ENCODE measurements around the gene SIGLEC5.
A peak's percentile ranks its signal among the peaks of the same experiment; 100 is the strongest.

SIGLEC5 gene

DNA sequence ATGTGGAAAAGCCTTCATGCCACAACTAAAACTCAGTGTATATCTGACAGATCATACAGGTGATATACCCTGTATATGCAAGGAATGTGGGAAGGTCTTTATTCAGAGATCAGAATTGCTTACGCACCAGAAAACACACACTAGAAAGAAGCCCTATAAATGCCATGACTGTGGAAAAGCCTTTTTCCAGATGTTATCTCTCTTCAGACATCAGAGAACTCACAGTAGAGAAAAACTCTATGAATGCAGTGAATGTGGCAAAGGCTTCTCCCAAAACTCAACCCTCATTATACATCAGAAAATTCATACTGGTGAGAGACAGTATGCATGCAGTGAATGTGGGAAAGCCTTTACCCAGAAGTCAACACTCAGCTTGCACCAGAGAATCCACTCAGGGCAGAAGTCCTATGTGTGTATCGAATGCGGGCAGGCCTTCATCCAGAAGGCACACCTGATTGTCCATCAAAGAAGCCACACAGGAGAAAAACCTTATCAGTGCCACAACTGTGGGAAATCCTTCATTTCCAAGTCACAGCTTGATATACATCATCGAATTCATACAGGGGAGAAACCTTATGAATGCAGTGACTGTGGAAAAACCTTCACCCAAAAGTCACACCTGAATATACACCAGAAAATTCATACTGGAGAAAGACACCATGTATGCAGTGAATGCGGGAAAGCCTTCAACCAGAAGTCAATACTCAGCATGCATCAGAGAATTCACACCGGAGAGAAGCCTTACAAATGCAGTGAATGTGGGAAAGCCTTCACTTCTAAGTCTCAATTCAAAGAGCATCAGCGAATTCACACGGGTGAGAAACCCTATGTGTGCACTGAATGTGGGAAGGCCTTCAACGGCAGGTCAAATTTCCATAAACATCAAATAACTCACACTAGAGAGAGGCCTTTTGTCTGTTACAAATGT lies 42.7 kb downstream of the SIGLEC5 start:
- DNase-seq = no peak

DNA sequence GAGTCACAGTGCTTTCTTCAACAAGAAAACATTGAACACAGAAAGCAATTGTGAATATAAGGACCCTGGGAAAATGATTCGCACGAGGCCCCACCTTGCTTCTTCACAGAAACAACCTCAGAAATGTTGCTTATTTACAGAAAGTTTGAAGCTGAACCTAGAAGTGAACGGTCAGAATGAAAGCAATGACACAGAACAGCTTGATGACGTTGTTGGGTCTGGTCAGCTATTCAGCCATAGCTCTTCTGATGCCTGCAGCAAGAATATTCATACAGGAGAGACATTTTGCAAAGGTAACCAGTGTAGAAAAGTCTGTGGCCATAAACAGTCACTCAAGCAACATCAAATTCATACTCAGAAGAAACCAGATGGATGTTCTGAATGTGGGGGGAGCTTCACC lies 43.4 kb downstream of the SIGLEC5 start:
- DNase-seq = no peak

DNA sequence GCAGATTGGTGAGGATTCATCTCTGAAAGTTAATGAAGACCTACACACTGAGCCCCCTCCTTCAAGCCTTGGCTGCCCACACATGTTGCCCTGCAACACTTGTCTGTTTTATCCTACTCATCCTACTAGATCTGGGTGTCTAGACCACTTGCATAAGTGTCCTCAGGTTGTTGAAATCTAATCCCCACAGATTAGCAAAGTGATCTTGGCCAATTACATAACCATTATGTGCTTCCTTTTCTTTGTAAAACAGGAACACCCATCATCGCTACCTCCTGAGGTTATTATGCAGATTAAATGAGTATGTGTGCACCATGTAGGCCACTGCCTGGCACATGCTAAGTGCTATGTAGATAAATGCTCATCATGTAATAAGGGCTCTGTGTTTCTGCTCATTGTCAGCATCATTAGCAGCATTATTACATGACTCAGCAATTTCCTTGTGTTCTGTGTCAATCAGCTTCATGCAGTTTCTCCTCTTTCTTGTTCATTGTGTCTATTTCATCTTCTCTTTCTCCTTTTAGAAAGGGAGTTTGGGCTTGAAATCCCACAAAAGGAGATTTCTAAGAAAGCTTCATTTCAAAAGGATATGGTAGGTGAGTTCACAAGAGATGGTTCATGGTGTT lies 44.0 kb downstream of the SIGLEC5 start:
- no peak for DNase-seq

DNA sequence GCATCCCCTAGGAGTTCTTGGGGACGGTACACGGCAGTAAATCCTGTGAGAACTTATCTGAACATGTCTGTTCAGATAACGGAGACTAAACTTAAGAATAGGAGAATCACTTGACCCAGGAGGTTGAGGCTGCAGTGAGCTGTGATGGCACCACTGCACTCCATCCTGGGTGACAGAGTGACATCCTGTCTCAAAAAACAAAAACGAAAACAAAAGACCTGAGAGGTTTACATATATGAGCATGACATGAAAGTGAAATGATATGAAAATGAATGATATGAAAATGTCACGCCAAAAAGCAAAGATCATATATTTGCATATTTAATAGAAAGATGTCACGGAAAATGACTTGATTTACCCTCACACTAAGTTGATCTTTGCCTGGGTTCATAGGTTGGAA lies 53.4 kb downstream of the SIGLEC5 start:
- DNase-seq = no peak

DNA sequence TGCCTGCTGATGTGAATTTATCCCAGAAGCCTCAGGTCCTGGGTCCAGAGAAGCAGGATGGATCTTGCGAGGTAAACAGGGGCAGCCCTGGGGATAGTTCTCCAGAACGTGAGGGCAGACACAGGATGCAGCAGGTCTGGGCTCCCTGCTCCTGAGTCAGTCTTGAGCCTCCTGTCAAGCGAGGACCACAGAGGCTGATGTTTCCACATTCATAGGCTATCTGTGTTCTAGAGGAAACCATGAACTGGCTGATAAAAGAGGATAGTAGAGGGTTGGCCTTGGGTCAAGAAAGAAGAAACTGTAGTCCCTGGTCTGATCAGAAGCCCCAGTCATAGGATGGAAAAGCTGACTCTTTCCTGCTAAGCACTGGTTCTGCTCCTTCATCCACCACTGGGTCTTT lies 56.9 kb downstream of the SIGLEC5 start:
- no peak for DNase-seq

DNA sequence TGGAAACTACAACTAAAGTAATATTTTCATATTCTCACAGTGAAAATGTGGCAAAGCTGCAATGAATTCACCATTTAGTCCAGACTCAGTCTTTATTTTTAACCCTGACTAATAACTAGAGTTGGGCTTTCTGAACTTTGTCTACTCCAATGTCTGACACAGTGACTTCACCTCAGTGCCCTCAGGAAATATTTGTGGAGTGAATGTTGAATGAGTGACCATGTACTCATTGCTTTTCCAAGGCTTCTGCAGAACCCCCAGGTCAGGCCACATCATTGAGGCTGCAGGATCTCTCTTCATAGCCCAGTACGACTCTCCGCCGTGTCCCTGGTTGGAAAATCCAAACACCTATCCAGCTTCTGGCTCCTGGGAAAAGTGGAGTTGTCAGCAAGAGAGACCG lies 57.3 kb downstream of the SIGLEC5 start:
- DNase-seq = no peak

DNA sequence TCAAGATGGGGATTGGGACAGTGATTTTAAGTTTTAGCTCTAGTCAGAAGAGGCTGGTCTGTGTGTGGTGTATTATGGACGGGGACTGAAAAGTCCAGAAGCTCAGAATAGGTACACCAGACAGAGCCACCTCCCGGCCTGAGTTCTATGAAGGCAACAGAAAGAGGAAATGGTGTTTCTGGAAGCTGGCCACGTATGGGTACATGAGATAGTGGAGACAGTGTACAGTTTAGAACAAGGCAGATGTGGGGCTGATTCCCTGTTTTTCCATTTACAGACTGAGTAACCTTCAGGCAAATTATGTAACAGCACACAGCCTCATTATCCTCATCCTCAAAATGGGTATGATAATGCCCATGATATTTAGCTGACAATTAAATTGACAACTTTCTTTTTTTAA lies 57.8 kb downstream of the SIGLEC5 start:
- DNase-seq = no peak

DNA sequence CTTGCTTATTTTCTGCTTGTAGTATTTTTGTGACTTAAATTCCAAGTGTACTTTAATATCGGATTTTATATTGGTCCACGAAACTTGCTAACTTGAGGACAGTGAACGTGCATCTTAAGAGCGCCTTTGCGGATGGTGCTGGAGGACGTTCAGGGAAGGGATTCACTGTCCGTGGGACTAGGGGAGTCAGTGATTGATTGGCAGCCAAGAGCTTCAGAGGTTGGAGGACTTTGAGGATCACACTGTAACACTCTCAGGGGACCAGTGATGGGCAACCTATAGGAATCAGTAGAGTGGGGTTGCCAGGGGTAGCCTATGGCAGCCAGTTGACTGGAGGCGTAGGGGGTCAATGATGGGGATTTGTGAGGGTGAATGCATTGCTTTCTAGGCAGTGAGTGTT lies 58.6 kb downstream of the SIGLEC5 start:
- no peak for DNase-seq

DNA sequence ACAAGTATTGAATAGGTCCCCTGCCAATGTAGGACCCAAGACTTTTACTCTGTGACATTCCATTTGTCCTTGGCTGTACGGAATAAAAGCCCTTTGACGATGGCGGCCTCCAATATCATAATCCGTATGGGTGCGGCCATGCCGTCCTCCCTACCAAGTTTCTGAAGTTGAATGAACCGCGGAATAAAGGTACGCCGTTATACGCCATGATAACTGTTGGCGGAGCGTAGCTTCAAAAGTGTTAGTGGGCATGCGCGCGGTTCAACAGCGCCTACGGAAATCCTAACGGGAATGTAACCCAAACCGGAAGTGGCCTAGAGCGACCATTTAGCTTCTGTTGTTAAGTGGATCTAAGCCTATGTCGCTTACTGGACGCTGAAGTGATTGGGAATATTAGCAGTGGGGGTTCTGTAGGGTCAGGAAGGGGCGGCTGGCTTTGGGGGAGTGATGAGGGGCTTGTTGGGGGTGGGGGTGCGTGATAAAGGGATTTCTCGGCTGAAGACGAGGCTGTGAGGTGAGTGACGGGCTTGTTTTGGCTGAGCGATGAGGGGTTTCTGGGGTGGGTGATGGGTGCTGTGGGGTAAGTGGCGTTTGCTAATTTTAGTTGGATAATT lies 59.1 kb downstream of the SIGLEC5 start, which contains the start of gene ZNF175:
ZNF175 (plus strand) TSS at position 322 of the 614 bp plus-strand sequence. CDS start 2,047 bp downstream, outside the sequence.
- peak; percentile 97 to 98 for DNase-seq

DNA sequence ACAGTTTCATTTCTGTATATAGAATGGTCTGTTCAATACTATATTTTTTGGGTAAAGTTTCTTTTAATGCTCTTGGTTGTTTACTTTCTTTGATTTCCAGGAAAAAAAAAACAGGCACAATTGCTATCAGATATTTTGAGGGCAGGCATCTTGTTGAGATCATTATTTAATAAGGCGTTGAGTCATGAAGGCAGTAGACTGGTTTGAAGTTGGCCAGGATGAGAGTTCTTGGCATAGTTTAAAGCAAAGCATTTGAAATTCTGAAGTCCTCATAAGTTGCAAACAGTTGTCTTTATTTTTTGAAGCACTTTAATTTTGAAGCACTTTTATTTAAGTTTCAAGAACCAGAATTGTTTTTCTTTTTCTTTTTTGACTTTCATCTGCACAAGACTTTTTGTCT lies 61.7 kb downstream of the SIGLEC5 start:
- DNase-seq = no peak

DNA sequence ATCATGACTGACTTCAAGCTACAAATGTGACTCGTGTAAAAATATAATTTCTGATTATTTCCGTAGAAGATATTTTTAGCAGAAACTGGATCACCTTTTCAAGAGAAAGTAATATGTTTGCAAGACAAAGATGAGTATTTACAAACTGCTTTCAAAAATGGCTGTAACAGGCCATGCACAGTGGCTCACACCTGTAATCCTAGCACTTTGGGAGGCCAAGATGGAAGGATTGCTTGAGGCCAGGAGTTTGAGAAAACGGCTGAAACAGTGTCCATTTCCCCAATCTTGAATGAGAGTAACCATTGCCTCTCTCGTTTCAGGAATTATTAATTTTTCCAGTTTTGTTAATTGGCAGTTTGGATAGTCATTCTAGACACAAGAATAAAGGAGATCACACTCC lies 62.6 kb downstream of the SIGLEC5 start:
- DNase-seq = no peak

DNA sequence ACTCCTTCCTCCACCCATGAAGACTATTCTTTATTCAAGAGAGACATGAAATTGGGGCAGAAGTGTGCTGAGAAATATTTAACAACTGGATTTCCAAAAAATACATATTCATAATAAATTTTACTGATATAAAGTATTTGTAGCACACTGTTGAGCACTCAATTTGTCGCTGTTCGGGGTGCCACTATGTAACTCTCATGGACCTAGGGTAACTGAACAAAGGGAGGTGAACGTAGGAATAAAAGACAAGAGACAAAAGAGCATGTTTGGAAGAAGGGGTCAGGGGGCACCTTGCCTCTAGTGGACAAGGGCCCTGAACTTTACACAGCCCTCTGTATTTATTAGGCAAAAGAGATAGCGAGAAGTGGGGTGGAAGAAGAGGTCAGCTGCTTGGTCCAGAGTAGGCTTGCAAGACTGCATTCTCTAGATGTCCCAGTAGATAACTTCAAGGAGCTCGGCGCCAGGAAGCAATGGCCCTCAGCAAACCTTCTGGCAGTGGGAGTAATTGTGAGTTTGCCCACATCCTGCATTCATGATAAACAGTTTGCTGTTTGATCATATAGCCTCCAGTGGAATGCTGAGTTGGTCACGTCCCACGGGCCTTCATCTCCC lies 63.6 kb downstream of the SIGLEC5 start:
- DNase-seq = no peak

DNA sequence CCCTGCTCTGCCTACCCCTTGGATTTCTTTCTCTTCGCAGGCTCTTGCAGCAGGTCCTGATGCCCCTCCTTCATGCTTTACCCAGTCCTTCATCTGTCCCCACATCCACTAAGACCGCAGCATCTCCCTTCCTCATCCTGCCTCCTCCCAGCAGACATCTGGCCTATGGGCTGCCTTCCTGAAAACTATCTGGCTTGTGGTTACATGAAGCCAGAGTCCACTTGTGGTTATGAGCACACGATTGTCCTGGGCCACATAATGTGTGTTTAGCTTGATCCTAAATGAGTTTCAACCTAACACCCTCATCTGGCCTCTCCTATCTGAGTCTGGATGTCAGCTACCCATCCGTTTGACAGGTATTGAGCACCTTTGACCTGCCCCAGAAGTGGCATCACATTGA lies 64.6 kb downstream of the SIGLEC5 start:
- DNase-seq = no peak

DNA sequence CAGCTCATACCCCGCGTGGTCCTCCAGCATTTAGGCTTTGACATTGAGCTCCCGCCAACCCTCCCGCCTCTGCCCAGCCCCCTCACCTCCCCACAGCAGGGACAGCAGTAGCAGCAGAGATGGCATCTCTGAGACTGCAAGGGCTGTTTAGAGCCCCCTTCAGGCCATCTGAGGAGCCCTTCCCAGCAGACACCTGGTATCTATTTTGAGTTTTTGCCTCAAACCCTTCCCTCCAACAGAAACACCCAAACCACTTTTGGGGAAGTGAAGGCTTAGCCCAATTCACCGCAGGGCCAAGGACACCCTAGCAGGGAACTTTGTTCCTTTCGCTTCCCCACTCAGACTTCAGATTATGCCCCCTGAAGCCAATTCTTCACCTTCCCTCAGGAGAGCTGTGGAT lies 65.4 kb downstream of the SIGLEC5 start:
- DNase-seq = no peak

All from NCI-H446 (cell line).